Lung (tissue), 12 donors: ENCODE measurements around the gene IMMP1L. TPM values are rescaled to one million over a fixed set of nuclear protein-coding genes. Genes with fewer than 3 reads are reported as not detected.

Experiments
- ATAC-seq: fragments of 200-7000 bp; cut with Tn5 transposase; one replicate; pipeline ENCODE4 v1.9.1; 2020; ENCODE audit warnings: moderate number of reproducible peaks; ENCODE audit not compliant: insufficient read depth, low FRiP score
- DNase-seq, 3 donors: peaks; one replicate each; pipeline ENCODE4 v3.0.0-alpha.2; 2013 to 2017
- H3K27ac ChIP-seq, 2 donors: one replicate each; pipeline ENCODE4 v1.5.1; 2013; ENCODE audit warnings: mild to moderate bottlenecking in 2 of 2, moderate library complexity in 2 of 2, control low read depth in 1 of 2, inconsistent platforms in 1 of 2, low read depth in 1 of 2, low read length in 1 of 2
- H3K27me3 ChIP-seq, 3 donors: one replicate each; pipeline ENCODE4 v1.5.1; 2013; ENCODE audit warnings: low read length in 2 of 3; ENCODE audit not compliant: control insufficient read depth in 3 of 3, insufficient read depth in 3 of 3
- H3K36me3 ChIP-seq, 4 donors: one replicate each; pipeline ENCODE4 v1.5.1; 2013; ENCODE audit warnings: low read length in 4 of 4, mild to moderate bottlenecking in 1 of 4, moderate library complexity in 1 of 4; ENCODE audit not compliant: control insufficient read depth in 4 of 4, insufficient read depth in 4 of 4
- H3K4me1 ChIP-seq, 5 donors: one replicate each; pipeline ENCODE4 v1.5.1; 2013; ENCODE audit warnings: low read length in 5 of 5, mild to moderate bottlenecking in 2 of 5, moderate library complexity in 1 of 5; ENCODE audit not compliant: control insufficient read depth in 5 of 5, insufficient read depth in 5 of 5
- H3K4me3 ChIP-seq: one replicate; pipeline ENCODE4 v1.5.1; 2013; ENCODE audit warnings: mild to moderate bottlenecking, control low read depth, moderate library complexity
- H3K9ac ChIP-seq, 2 donors: one replicate each; pipeline ENCODE4 v1.5.1; 2013; ENCODE audit warnings: low read length in 2 of 2, control low read depth in 1 of 2; ENCODE audit not compliant: insufficient read depth in 1 of 2
- H3K9me3 ChIP-seq, 4 donors: one replicate each; pipeline ENCODE4 v1.5.1; 2013; ENCODE audit warnings: low read length in 3 of 4, mild to moderate bottlenecking in 1 of 4, moderate library complexity in 1 of 4; ENCODE audit not compliant: control insufficient read depth in 4 of 4, insufficient read depth in 3 of 4
- CTCF ChIP-seq: IDR thresholded peaks from 2 replicates; pipeline ENCODE4 v1.5.1; 2012; ENCODE audit warnings: mild to moderate bottlenecking; ENCODE audit errors: control extremely low read depth, extremely low read depth
- WGBS, 2 donors: extraction: QIAGEN DNeasy Blood & Tissue Kit; methylation state at CpG; one replicate each; pipeline ENCODE4 v1.1.7; 2013; 5-methylcytosine and 5-hydroxymethylcytosine counted together
- polyA plus RNA-seq, 2 donors: library from polyadenylated mRNA; stranded (reverse); fragments of 200-250 nt; gene quantifications; one replicate each; pipeline ENCODE4 v1.2.1, GENCODE V29; 2013
- total RNA-seq, 2 donors: library from RNA; depleted of rRNA in 1 of 2; stranded (reverse); fragments of >200 nt in 1 of 2; gene quantifications; one replicate each; pipeline ENCODE4 v1.2.1, GENCODE V29; 2014 to 2021
- donor health status: control.
- donor health status: control.
- donor health status: Bipolar disorder and iron deficiency.
- donor health status: healthy.
- donor health status: DM: yes; HTN: yes; CAD: no.

The IMMP1L gene
- total and polyA plus RNA-seq, 4 donors = 12.6 to 47.9 (median 19.2) TPM

- ATAC-seq (no peak), DNase-seq (no peak)
- TF ChIP-seq CTCF = no peak
- peaks cover 0 to 1% (median 0%) of the 10 kb centered on the region in 5 donors for H3K4me1 ChIP-seq
- H3K27ac ChIP-seq = no peak overlapping the region
- H3K9ac ChIP-seq = no peak overlapping the region
- peaks cover 0 to 13% (median 4%) of the 10 kb centered on the region in 4 donors for H3K36me3 ChIP-seq
- peaks cover 0 to 10% (median 4%) of the 10 kb centered on the region in 4 donors for H3K9me3 ChIP-seq
- no peaks in the 10 kb centered on the region for H3K27me3 ChIP-seq
- no peak overlapping the region for H3K4me3 ChIP-seq
- WGBS, 2 donors = 97 to 100% methylated on average over 3 of the region's 3 CpGs
These were observed 45.0 kb downstream of the IMMP1L start for GRCh38 chr11:31464436-31464835.

GRCh38 chr11:31455177-31455576 lies 54.2 kb downstream of the IMMP1L start:
- no peak for ATAC-seq
- Histone ChIP-seq H3K4me1 (no peaks in the 10 kb centered on the region), H3K27me3 (no peaks in the 10 kb centered on the region), H3K9me3 (no peaks in the 10 kb centered on the region), H3K27ac (no peak overlapping the region), H3K36me3 (peaks cover 0 to 6% (median 2%) of the 10 kb centered on the region in 4 donors), H3K4me3 (no peak overlapping the region), H3K9ac (no peak overlapping the region)
- no peak for TF ChIP-seq CTCF
- no peak for DNase-seq
- WGBS, 2 donors = 92% methylated on average over 3 of the region's 3 CpGs

- no peak for DNase-seq
- H3K27me3 ChIP-seq = no peaks in the 10 kb centered on the region
- peaks cover 0 to 6% (median under 1%) of the 10 kb centered on the region in 4 donors for H3K36me3 ChIP-seq
- H3K4me1 ChIP-seq = peaks cover 0 to 10% (median 0%) of the 10 kb centered on the region in 5 donors
- no peak for TF ChIP-seq CTCF
- H3K27ac ChIP-seq = no peak overlapping the region
- ATAC-seq = no peak
- H3K9me3 ChIP-seq = no peaks in the 10 kb centered on the region
- no peak overlapping the region for H3K9ac ChIP-seq
- WGBS, 2 donors = 94 to 100% methylated on average over 1 of the region's 1 CpG
- H3K4me3 ChIP-seq = no peak overlapping the region
These were observed 58.6 kb downstream of the IMMP1L start for GRCh38 chr11:31450841-31451240.

- Histone ChIP-seq H3K36me3 (peaks cover 0 to 3% (median under 1%) of the 10 kb centered on the region in 4 donors), H3K9me3 (no peaks in the 10 kb centered on the region), H3K27me3 (no peaks in the 10 kb centered on the region), H3K9ac (no peak overlapping the region), H3K4me3 (no peak overlapping the region), H3K4me1 (peaks cover 0 to 10% (median 0%) of the 10 kb centered on the region in 5 donors), H3K27ac (no peak overlapping the region)
- WGBS, 2 donors = 72 to 80% methylated on average over 2 of the region's 2 CpGs
- TF ChIP-seq CTCF = no peak
- ATAC-seq (no peak), DNase-seq (peak in 2 of 3 donors; percentile 29 to 34)
These were observed 60.4 kb downstream of the IMMP1L start for GRCh38 chr11:31449040-31449439.
